K562 (cell line): ENCODE data around the gene GGA2. TPM values are rescaled to one million over a fixed set of nuclear protein-coding genes. Genes with fewer than 3 reads are reported as not detected.
A peak's percentile ranks its signal among the peaks of the same experiment; 100 is the strongest.

Experiments used
- CHAMP1 ChIP-seq: fragments of 450-650 bp; IDR thresholded peaks from 2 replicates; pipeline ENCODE4 v1.6.1; 2016; ENCODE audit warnings: mild to moderate bottlenecking
- E2F1 ChIP-seq: sonication (generic); formaldehyde crosslinking; IDR thresholded peaks from 2 replicates; pipeline ENCODE4 v1.8.1; 2023; ENCODE audit warnings: mild to moderate bottlenecking, missing genetic modification reagents, moderate library complexity
- EGR1 ChIP-seq: fragments of 450-650 bp; conservative IDR thresholded peaks from 2 replicates; pipeline ENCODE4 v1.6.1; 2017; ENCODE audit warnings: mild to moderate bottlenecking
- ETV5 ChIP-seq: sonication (generic); formaldehyde crosslinking; IDR thresholded peaks from 2 replicates; pipeline ENCODE4 v1.4.0; 2020; ENCODE audit warnings: low read depth, mild to moderate bottlenecking, missing genetic modification reagents
- FOXA3 ChIP-seq, 2 experiments: fragments of 450-650 bp in 1 of 2; sonication (generic) in 1 of 2; formaldehyde crosslinking; IDR thresholded peaks in 1 of 2; conservative IDR thresholded peaks in 1 of 2; 2 replicates each; pipeline versions ENCODE4 v1.4.0 to v1.8.0; 2020 to 2022; ENCODE audit warnings: mild to moderate bottlenecking in 2 of 2, missing genetic modification reagents in 1 of 2
- GABPA ChIP-seq: fragments of 200-800 bp; sonication (Bioruptor generic); conservative IDR thresholded peaks from 2 replicates; pipeline ENCODE4 v1.6.1; 2016; ENCODE audit warnings: low read depth, missing genetic modification characterization, missing compliant biosample characterization
- HMBOX1 ChIP-seq: sonication (generic); IDR thresholded peaks from 2 replicates; pipeline ENCODE4 v1.6.1; 2016
- IRF9 ChIP-seq: fragments of 450-650 bp; IDR thresholded peaks from 2 replicates; pipeline ENCODE4 v1.6.1; 2016; ENCODE audit warnings: missing biosample characterization, missing genetic modification characterization
- NEUROD1 ChIP-seq: fragments of 150-350 bp; IDR thresholded peaks from 2 replicates; pipeline ENCODE4 v1.6.1; 2014; ENCODE audit warnings: borderline replicate concordance, low read length, low read depth; ENCODE audit not compliant: partially characterized antibody
- POLR2B ChIP-seq: fragments of 450-650 bp; IDR thresholded peaks from 2 replicates; pipeline ENCODE4 v1.6.1; 2018; ENCODE audit warnings: low read depth; ENCODE audit not compliant: partially characterized antibody
- POLR2G ChIP-seq: fragments of 200-400 bp; formaldehyde crosslinking; IDR thresholded peaks from 2 replicates; pipeline ENCODE4 v1.6.1; 2017; ENCODE audit warnings: low read depth, mild to moderate bottlenecking, antibody characterized with exemption, low read length, moderate library complexity
- RBFOX2 ChIP-seq: fragments of 200-400 bp; formaldehyde crosslinking; IDR thresholded peaks from 2 replicates; pipeline ENCODE4 v1.6.1; 2017; ENCODE audit warnings: low read depth, mild to moderate bottlenecking, low read length, moderate library complexity
- RFX1 ChIP-seq: fragments of 450-650 bp; IDR thresholded peaks from 2 replicates; pipeline ENCODE4 v1.6.1; 2016; ENCODE audit warnings: mild to moderate bottlenecking, moderate library complexity
- SAP30 ChIP-seq: fragments of 200-600 bp; sonication (generic); IDR thresholded peaks from 2 replicates; pipeline ENCODE4 v1.6.1; 2012; ENCODE audit warnings: borderline replicate concordance, low read depth, mild to moderate bottlenecking, moderate library complexity, low read length, control low read depth, inconsistent platforms; ENCODE audit not compliant: insufficient read depth, poor library complexity, severe bottlenecking
- SMARCA4 ChIP-seq: fragments of 450-650 bp; IDR thresholded peaks from 2 replicates; pipeline ENCODE4 v1.6.1; 2016
- SPI1 ChIP-seq: IDR thresholded peaks from 2 replicates; pipeline ENCODE4 v1.6.1; 2011; ENCODE audit warnings: low read depth, low read length, control low read depth, borderline replicate concordance
- TFAP4 ChIP-seq: sonication (generic); formaldehyde crosslinking; IDR thresholded peaks from 2 replicates; pipeline ENCODE4 v1.8.0; 2022; ENCODE audit warnings: missing genetic modification reagents, mild to moderate bottlenecking, moderate library complexity, borderline replicate concordance
- ZKSCAN8 ChIP-seq: fragments of 200-800 bp; sonication (Bioruptor generic); IDR thresholded peaks from 2 replicates; pipeline ENCODE4 v1.6.1; 2016; ENCODE audit warnings: missing genetic modification characterization, missing compliant biosample characterization
- ZNF436 ChIP-seq: fragments of 250-450, 450-650 bp; sonication (Bioruptor Pico); formaldehyde crosslinking; IDR thresholded peaks from 2 replicates; pipeline ENCODE4 v1.7.0; 2020; ENCODE audit warnings: mild to moderate bottlenecking
- ZNF445 ChIP-seq: fragments of 250-450 bp; sonication (Bioruptor Pico); IDR thresholded peaks from 2 replicates; pipeline ENCODE4 v1.4.0; 2020; ENCODE audit warnings: low read depth, mild to moderate bottlenecking, moderate library complexity
- polyA plus RNA-seq, 8 experiments: library from polyadenylated mRNA; depleted of rRNA in 4 of 8; stranded (reverse) in 5 of 8; unstranded in 3 of 8; fragments of >200 nt; fragmentation: Nextera tagmentation in 2 of 8; fragmentation: Illumina TruSeq in 1 of 8; extraction: Ambion mirVana in 2 of 8; extraction: Trizol in 1 of 8; gene quantifications; 2 replicates each; pipeline versions ENCODE4 v1.2.1 to v1.2.3, GENCODE V29; 2011 to 2014; ENCODE audit warnings: inconsistent platforms in 1 of 8, missing spikeins in 1 of 8
- total RNA-seq, 7 experiments: library from RNA; depleted of rRNA in 6 of 7; stranded (reverse); fragments of >200 nt in 6 of 7; fragmentation: Illumina TruSeq in 2 of 7; extraction: Trizol in 2 of 7; gene quantifications; 2 replicates each; pipeline versions ENCODE4 v1.2.1 to v1.2.3, GENCODE V29; 2011 to 2021; ENCODE audit warnings: low replicate concordance in 1 of 7

The GGA2 gene
- total and polyA plus RNA-seq, 9 of the 15 experiments (the other 6 are each of a cell fraction or from before 2014, with no cell fraction given), result 11.9 to 133 (median 66.3) TPM

GRCh38 chr16:23556881-23557778, 46.8 kb upstream of the GGA2 start, which contains the start of the genes EARS2 and UBFD1 (continued):
- no peak for TF ChIP-seq E2F1 (CRISPR knock-in tag)
- no peak for TF ChIP-seq FOXA3 (CRISPR knock-in tag; conservative IDR thresholded peaks at IDR 0.05 in 1 of 2, IDR thresholded peaks at IDR 0.05 in 1 of 2)
- TF ChIP-seq ZKSCAN8 (CRISPR knock-in tag), result no peak
- TF ChIP-seq IRF9 (tag), result no peak
- TF ChIP-seq SAP30, result peak; percentile 99
- TF ChIP-seq TFAP4, result peak; percentile 100
- TF ChIP-seq POLR2B, result peak; percentile 44
- peak; percentile 97 for TF ChIP-seq GABPA (tag)
- no peak for TF ChIP-seq ZNF445
- no peak for TF ChIP-seq SMARCA4
- peak; percentile 97 for TF ChIP-seq POLR2G
- no peak for TF ChIP-seq HMBOX1
- no peak for TF ChIP-seq SPI1
- TF ChIP-seq RFX1, result peak; percentile 94
- no peak for TF ChIP-seq ZNF436 (CRISPR knock-in tag)
- TF ChIP-seq NEUROD1, result peak; percentile 92
- peak; percentile 99 for TF ChIP-seq RBFOX2
- TF ChIP-seq ETV5, result peak; percentile 80
- TF ChIP-seq EGR1, result peak; percentile 96
- TF ChIP-seq CHAMP1, result no peak; the same call in 1 of the 2 replicates
